CD4-positive, alpha-beta T cell treated with Interleukin-6 for 4 hours (primary cell): Measurements from ENCODE around the gene ARHGEF40.

Experiments used
- DNase-seq: peaks from one replicate; pipeline ENCODE4 v3.0.0-alpha.2; 2020; ENCODE audit warnings: mixed read lengths

The ARHGEF40 gene

GRCh38 chr14:21060614-21061346 lies 9.3 kb upstream of the ARHGEF40 start:
- no peak for DNase-seq

GRCh38 chr14:21061347-21061668 lies 8.8 kb upstream of the ARHGEF40 start:
- DNase-seq = no peak

- DNase-seq = no peak
Measured at GRCh38 chr14:21063479-21063878, 6.6 kb upstream of the ARHGEF40 start.

- peak; percentile 13 for DNase-seq
Measured at GRCh38 chr14:21066882-21067502, 3.1 kb upstream of the ARHGEF40 start.

GRCh38 chr14:21068521-21069387 lies 1.4 kb upstream of the ARHGEF40 start:
- DNase-seq = peak; percentile 67

GRCh38 chr14:21069388-21070082 lies 569 bp upstream of the ARHGEF40 start:
- DNase-seq = no peak

- DNase-seq = peak; percentile 5
Measured at GRCh38 chr14:21070610-21071224, 613 bp downstream of the ARHGEF40 start.

- peak; percentile 69 for DNase-seq
Measured at GRCh38 chr14:21071225-21072030, 1.3 kb downstream of the ARHGEF40 start.

GRCh38 chr14:21072031-21072473 lies 1.9 kb downstream of the ARHGEF40 start:
- no peak for DNase-seq

- DNase-seq = no peak
Measured at GRCh38 chr14:21072781-21073339, 2.8 kb downstream of the ARHGEF40 start.

GRCh38 chr14:21073921-21074320 lies 3.8 kb downstream of the ARHGEF40 start:
- no peak for DNase-seq

GRCh38 chr14:21074398-21075272 lies 4.5 kb downstream of the ARHGEF40 start:
- DNase-seq = no peak

- DNase-seq = no peak
Measured at GRCh38 chr14:21075719-21076437, 5.8 kb downstream of the ARHGEF40 start.

- DNase-seq = no peak
Measured at GRCh38 chr14:21077672-21078071, 7.6 kb downstream of the ARHGEF40 start.

GRCh38 chr14:21078287-21078686 lies 8.2 kb downstream of the ARHGEF40 start:
- DNase-seq = no peak

- DNase-seq = no peak
Measured at GRCh38 chr14:21078726-21079125, 8.6 kb downstream of the ARHGEF40 start.

GRCh38 chr14:21081521-21082142 lies 11.5 kb downstream of the ARHGEF40 start:
- DNase-seq = no peak

- no peak for DNase-seq
Measured at GRCh38 chr14:21083565-21084325, 13.6 kb downstream of the ARHGEF40 start.
